Activated CD8-positive, alpha-beta memory T cell treated with anti-CD3 and anti-CD28 coated beads, Interleukin-2, amount 50 U/mL, for 4 hours (primary cell): Measurements from ENCODE around the gene VPS45.
"Not testable (repeated sequence)": the region's sequence is repeated elsewhere in the genome, so short reads cannot be mapped to it uniquely, and the experiment has no call there.

ENCODE experiments used
- DNase-seq: peaks from one replicate; pipeline ENCODE4 v3.0.0-alpha.2; 2020

The VPS45 gene

GRCh38 chr1:150067184-150068108 lies at the start of gene VPS45:
Gene VPS45 (plus strand): TSS chr1:150067776. CDS start chr1:150067858, 82 bp downstream.
- DNase-seq = peak; percentile 83

GRCh38 chr1:150018165-150018564 lies 49.4 kb upstream of the VPS45 start:
- DNase-seq = no peak

GRCh38 chr1:150020711-150021110 lies 46.9 kb upstream of the VPS45 start:
- DNase-seq = no peak

- DNase-seq = no peak
These were observed 46.3 kb upstream of the VPS45 start for GRCh38 chr1:150021191-150021694.

- DNase-seq = no peak
These were observed 45.2 kb upstream of the VPS45 start for GRCh38 chr1:150022357-150022756.

GRCh38 chr1:150024156-150024555 lies 43.4 kb upstream of the VPS45 start:
- DNase-seq = no peak

- DNase-seq = no peak
These were observed 39.3 kb upstream of the VPS45 start for GRCh38 chr1:150028322-150028721.

- DNase-seq = no peak
These were observed 33.2 kb upstream of the VPS45 start for GRCh38 chr1:150034336-150034735.

GRCh38 chr1:150049926-150050325 lies 17.6 kb upstream of the VPS45 start:
- no peak for DNase-seq

GRCh38 chr1:150051089-150051373 lies 16.5 kb upstream of the VPS45 start:
- DNase-seq = no peak

- not testable (repeated sequence) for DNase-seq
These were observed 15.6 kb upstream of the VPS45 start for GRCh38 chr1:150051905-150052412.

GRCh38 chr1:150053926-150054325 lies 13.7 kb upstream of the VPS45 start:
- DNase-seq = no peak

- DNase-seq = not testable (repeated sequence)
These were observed 12.1 kb upstream of the VPS45 start for GRCh38 chr1:150055507-150055906.

- no peak for DNase-seq
These were observed 11.2 kb upstream of the VPS45 start for GRCh38 chr1:150056407-150056806.

- DNase-seq = no peak
These were observed 7.3 kb upstream of the VPS45 start for GRCh38 chr1:150060260-150060659.

GRCh38 chr1:150061632-150062101 lies 5.9 kb upstream of the VPS45 start:
- no peak for DNase-seq

- no peak for DNase-seq
These were observed 5.5 kb upstream of the VPS45 start for GRCh38 chr1:150062113-150062512.

- no peak for DNase-seq
These were observed 2.2 kb upstream of the VPS45 start for GRCh38 chr1:150065184-150065871.

GRCh38 chr1:150066328-150066727 lies 1.2 kb upstream of the VPS45 start:
- no peak for DNase-seq

GRCh38 chr1:150066838-150067183 lies 765 bp upstream of the VPS45 start:
- peak; percentile 34 for DNase-seq

- DNase-seq = no peak
These were observed 496 bp downstream of the VPS45 start for GRCh38 chr1:150068109-150068435.

- DNase-seq = no peak
These were observed 2.3 kb downstream of the VPS45 start for GRCh38 chr1:150069923-150070322.

- DNase-seq = no peak
These were observed 5.4 kb downstream of the VPS45 start for GRCh38 chr1:150072959-150073358.

GRCh38 chr1:150073516-150073915 lies 5.9 kb downstream of the VPS45 start:
- DNase-seq = no peak
